Astrocyte of the cerebellum (primary cell): ENCODE measurements around the gene MTRF1L.
"Not testable (repeated sequence)": the region's sequence is repeated elsewhere in the genome, so short reads cannot be mapped to it uniquely, and the experiment has no call there.

ENCODE experiments used
- DNase-seq: peaks from one replicate; pipeline ENCODE4 v3.0.0-alpha.2; 2011; ENCODE audit warnings: low read depth
- H3K4me3 ChIP-seq: 2 replicates; pipeline ENCODE4 v1.5.1; 2011; ENCODE audit warnings: mild to moderate bottlenecking, low read depth, low read length, moderate library complexity
- CTCF ChIP-seq: IDR thresholded peaks from 2 replicates; pipeline ENCODE4 v1.5.1; 2012; ENCODE audit warnings: low read length, low read depth, moderate library complexity, mild to moderate bottlenecking; ENCODE audit errors: missing control alignments
- in situ Hi-C: cut with HindIII; loops from 2 replicates; pipeline ENCODE4 v1.10.0; 2017; ENCODE audit warnings: low sequenced_read_pairs

MTRF1L gene

DNA sequence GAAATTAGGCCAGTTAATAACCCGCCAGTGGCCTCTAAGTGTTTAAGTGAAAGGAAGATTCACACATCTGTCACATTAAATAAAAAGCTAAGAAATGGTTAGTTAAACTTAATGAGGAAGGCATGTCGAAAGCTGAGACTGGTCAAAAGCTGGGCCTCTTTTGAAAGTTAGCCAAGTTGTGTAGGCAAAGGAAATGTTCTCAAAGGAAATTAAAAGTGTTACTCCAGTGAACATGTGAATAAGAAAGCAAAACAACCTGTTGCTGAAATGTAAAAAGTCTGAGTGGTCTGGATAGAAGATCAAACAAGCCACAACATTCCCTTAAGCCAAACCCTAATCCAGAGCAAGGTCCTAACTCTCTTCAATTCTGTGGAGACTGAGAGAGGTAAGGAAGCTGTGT, 10.9 kb upstream of the MTRF1L start:
- no peak for TF ChIP-seq CTCF
- H3K4me3 ChIP-seq = no peak overlapping the region
- DNase-seq = no peak
- in situ Hi-C loops = no loop called here

GRCh38 chr6:153012856-153013255, 10.3 kb upstream of the MTRF1L start:
- H3K4me3 ChIP-seq = no peak overlapping the region
- no peak for TF ChIP-seq CTCF
- in situ Hi-C loops = no loop called here
- no peak for DNase-seq

GRCh38 chr6:153003366-153003690, 819 bp upstream of the MTRF1L start:
- DNase-seq = no peak
- peak overlapping the region; percentile 93 for H3K4me3 ChIP-seq
- TF ChIP-seq CTCF = no peak
- in situ Hi-C loops = no loop called here

- no peak for TF ChIP-seq CTCF
- no peak for DNase-seq
Observed at GRCh38 chr6:153001767-153002612, 519 bp downstream of the MTRF1L start.

DNA sequence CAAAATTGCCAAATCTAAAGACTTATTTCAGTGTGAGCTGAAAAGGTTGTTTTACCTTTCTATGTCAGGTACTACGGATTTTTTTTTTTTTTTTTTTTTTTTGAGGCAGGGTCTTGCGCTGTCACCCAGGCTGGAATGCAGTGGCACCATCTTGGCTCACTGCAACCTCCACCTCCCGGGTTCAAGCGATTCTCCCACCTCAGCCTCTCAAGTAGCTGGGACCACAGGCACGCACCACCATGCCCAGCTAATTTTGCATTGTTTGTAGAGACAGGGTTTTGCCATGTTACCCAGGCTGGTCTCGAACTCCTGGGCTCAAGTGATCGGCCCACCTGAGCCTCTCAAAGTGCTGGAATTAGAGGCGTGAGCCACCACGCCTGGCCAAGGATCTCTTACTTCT, 1.7 kb downstream of the MTRF1L start:
- DNase-seq, H3K4me3 ChIP-seq, in situ Hi-C loops: not testable (repeated sequence)

More at GRCh38 chr6:153001767-153002612, 519 bp downstream of the MTRF1L start:
- H3K4me3 ChIP-seq = peak overlapping the region; percentile 93
- in situ Hi-C loops = no loop called here

DNA sequence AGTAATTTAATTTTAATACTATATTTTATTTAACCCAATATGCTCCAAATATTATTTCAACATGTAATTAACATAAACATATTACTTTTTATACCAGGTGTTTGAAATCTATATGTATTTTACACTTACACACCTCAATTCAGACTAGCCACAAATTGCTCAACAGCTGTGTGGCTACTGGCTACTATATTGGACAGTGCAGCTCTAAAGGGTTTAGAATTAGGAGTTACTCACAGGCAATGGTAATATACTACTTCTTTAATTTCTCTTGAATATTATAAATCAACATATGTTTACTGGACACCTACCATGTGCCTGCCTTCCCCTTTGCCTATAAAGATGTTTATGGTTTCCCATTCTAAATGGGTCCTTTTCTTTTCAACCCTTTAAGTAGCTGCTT, 2.3 kb downstream of the MTRF1L start:
- TF ChIP-seq CTCF = no peak
- no peak overlapping the region for H3K4me3 ChIP-seq
- in situ Hi-C loops = no loop called here
- DNase-seq = no peak

GRCh38 chr6:152999538-152999937, 3.0 kb downstream of the MTRF1L start:
- in situ Hi-C loops, DNase-seq, H3K4me3 ChIP-seq: not testable (repeated sequence)

GRCh38 chr6:152993847-152994246, 8.7 kb downstream of the MTRF1L start:
- TF ChIP-seq CTCF = no peak

More at GRCh38 chr6:152993847-152994246, 8.7 kb downstream of the MTRF1L start:
- H3K4me3 ChIP-seq = no peak overlapping the region
- no peak for DNase-seq
- in situ Hi-C loops = no loop called here
